ENCODE measurements around the gene CYGB.
A peak's percentile ranks its signal among the peaks of the same experiment; 100 is the strongest.
"Not testable (repeated sequence)": the region's sequence is repeated elsewhere in the genome, so short reads cannot be mapped to it uniquely, and the experiment has no call there.

Gene CYGB

GRCh38 chr17:76521262-76521661, 16.2 kb downstream of the CYGB start:
- Histone ChIP-seq H3K4me3 (replicated peaks; ENCODE audit: low read depth, low read length) (no peak overlapping the region), H3K27me3 (replicated peaks; ENCODE audit: control insufficient read depth, insufficient read depth, low read length) (no peaks in the 10 kb centered on the region), H3K36me3 (ENCODE audit: control insufficient read depth, insufficient read depth, low read length) (no peaks in the 10 kb centered on the region)
- TF ChIP-seq, protein P1, sequence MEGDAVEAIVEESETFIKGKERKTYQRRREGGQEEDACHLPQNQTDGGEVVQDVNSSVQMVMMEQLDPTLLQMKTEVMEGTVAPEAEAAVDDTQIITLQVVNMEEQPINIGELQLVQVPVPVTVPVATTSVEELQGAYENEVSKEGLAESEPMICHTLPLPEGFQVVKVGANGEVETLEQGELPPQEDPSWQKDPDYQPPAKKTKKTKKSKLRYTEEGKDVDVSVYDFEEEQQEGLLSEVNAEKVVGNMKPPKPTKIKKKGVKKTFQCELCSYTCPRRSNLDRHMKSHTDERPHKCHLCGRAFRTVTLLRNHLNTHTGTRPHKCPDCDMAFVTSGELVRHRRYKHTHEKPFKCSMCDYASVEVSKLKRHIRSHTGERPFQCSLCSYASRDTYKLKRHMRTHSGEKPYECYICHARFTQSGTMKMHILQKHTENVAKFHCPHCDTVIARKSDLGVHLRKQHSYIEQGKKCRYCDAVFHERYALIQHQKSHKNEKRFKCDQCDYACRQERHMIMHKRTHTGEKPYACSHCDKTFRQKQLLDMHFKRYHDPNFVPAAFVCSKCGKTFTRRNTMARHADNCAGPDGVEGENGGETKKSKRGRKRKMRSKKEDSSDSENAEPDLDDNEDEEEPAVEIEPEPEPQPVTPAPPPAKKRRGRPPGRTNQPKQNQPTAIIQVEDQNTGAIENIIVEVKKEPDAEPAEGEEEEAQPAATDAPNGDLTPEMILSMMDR (IDR thresholded peaks at IDR 0.05; ENCODE audit: insufficient read depth, low read length, poor library complexity, severe bottlenecking): no peak
- no peak for DNase-seq (ENCODE audit: extremely low read depth, insufficient read length)

DNA sequence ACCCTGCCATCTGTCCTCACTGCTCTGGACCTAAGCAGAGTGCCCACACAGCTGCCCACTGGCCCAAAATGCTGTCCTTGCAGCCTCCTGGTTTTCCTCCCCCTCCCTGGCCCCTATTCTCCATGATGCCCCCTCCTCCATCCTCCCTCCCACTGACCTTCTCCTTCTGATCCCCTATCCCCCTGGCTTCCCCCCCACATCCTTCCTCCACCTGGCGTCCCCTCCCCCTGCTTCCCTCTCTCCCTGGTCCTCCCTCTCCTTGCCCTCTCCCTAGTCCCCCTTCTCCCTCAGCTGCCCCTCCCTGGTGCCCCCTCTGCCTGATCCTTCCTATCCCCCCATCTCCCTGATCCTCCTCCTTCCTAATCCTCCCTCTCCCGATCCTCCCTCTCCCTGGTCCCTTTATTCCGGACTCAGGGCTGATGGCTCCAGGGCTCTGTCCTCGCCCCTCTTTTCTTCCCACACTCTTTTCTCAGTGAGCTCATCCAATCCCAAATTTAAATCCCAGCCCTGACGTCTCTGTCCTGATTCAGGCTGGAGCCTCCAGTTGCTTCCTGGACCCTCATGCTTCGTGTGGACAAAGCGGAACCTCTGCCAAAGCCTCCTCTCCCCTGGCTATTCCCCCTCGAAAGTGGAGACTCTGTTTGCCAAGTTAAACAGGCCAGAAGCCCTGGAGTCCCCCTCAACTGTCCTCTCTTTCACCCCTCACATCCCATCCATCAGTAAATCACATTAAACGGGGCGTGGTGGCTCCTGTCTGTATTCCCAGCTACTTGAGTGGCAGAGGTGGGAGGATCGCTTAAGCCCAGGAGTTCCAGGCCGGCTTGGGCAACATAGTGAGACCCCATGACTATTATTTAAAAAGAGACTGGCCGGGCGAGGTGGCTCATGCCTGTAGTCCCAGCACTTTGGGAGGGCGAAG, 18.2 kb downstream of the CYGB start:
- Histone ChIP-seq H3K4me3 (replicated peaks; ENCODE audit: low read depth, low read length) (no peak overlapping the region), H3K36me3 (ENCODE audit: control insufficient read depth, insufficient read depth, low read length) (no peaks in the 10 kb centered on the region), H3K27me3 (replicated peaks; ENCODE audit: control insufficient read depth, insufficient read depth, low read length) (no peaks in the 10 kb centered on the region)
- TF ChIP-seq, protein P1 (IDR thresholded peaks at IDR 0.05; ENCODE audit: insufficient read depth, low read length, poor library complexity, severe bottlenecking): no peak
- DNase-seq (ENCODE audit: extremely low read depth, insufficient read length): no peak

DNA sequence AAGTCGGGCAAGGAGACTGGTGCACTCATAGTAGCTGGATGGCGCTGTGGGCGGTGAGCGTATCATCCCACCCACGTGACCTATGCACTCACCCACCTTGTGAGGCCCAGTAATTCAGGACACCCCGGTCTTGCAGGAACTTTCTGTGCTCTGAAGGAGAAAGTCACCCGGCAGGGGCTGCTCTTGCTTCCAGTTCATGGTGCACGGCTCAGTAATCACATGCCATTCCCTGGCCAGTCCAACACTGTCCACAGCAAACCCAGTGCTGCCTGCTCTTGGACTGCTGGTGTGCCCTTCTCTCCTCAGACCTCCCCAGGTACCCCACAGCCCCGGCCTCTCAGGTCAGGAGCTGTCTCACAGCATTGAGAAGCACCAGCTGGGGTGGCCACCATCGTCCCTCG, 19.9 kb downstream of the CYGB start:
- H3K36me3 ChIP-seq (ENCODE audit: control insufficient read depth, insufficient read depth, low read length): no peaks in the 10 kb centered on the region
- H3K27me3 ChIP-seq (replicated peaks; ENCODE audit: control insufficient read depth, insufficient read depth, low read length): no peaks in the 10 kb centered on the region
- no peak overlapping the region for H3K4me3 ChIP-seq (replicated peaks; ENCODE audit: low read depth, low read length)
- DNase-seq (ENCODE audit: extremely low read depth, insufficient read length): no peak
- TF ChIP-seq, protein P1 (IDR thresholded peaks at IDR 0.05; ENCODE audit: insufficient read depth, low read length, poor library complexity, severe bottlenecking): no peak

DNA sequence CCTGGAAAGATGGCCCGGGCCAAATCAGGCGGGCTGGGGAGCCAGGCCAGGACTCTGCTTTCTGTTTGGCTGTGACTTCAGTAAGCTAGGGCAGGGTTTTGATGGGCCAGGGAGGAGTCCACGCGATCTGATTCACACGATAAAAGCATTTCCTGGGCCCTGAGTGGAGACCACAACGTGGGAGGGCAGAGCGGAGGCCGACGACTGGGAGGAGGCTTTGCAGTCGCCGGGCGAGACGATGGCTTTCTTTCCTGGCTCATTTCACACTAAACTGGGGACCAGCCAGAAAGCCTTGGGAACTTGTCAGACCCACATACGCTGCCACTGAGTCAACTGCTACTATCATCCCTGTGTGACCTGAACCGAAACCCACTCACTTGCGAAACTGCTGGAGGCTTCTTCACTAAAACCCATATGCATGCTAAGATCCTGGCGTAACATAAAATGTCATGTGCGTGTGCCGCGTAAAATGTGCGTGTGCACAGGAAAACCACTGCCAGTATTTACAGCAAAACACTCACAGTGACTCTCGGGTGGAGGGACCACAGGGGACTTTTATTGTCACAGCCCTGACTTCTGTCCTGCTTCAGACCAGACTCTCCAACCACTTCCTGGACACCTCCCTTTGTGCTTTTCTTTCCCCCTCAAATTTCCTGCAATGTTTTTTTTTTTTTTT, 22.1 kb downstream of the CYGB start:
- TF ChIP-seq, protein P1 (IDR thresholded peaks at IDR 0.05; ENCODE audit: insufficient read depth, low read length, poor library complexity, severe bottlenecking): no peak
- Histone ChIP-seq H3K36me3 (ENCODE audit: control insufficient read depth, insufficient read depth, low read length) (no peaks in the 10 kb centered on the region), H3K4me3 (replicated peaks; ENCODE audit: low read depth, low read length) (no peak overlapping the region; the same call in 1 of the 2 replicates), H3K27me3 (replicated peaks; ENCODE audit: control insufficient read depth, insufficient read depth, low read length) (no peaks in the 10 kb centered on the region)
- peak; percentile 73 for DNase-seq (ENCODE audit: extremely low read depth, insufficient read length)

DNA sequence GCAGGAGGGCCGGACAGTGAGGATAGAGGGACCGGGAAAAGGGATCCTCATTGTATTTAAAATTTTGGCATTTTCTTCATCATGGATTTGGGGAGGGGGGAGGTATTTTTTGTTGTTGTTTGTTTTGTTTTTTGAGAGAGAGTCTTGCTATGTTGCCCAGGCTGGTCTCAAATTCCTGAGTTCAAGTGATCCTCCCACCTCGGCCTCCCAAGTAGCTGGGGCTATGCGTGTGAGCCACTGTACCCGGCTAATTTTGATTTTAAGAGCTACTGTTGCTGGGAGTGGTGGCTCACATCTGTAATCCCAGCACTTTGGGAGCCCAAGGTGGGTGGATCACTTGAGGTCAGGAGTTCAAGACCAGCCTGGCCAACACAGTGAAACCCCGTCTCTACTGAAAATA, 23.2 kb downstream of the CYGB start:
- not testable (repeated sequence) for DNase-seq (ENCODE audit: extremely low read depth, insufficient read length); H3K4me3 ChIP-seq (replicated peaks; ENCODE audit: low read depth, low read length); H3K36me3 ChIP-seq (ENCODE audit: control insufficient read depth, insufficient read depth, low read length); H3K27me3 ChIP-seq (replicated peaks; ENCODE audit: control insufficient read depth, insufficient read depth, low read length)

DNA sequence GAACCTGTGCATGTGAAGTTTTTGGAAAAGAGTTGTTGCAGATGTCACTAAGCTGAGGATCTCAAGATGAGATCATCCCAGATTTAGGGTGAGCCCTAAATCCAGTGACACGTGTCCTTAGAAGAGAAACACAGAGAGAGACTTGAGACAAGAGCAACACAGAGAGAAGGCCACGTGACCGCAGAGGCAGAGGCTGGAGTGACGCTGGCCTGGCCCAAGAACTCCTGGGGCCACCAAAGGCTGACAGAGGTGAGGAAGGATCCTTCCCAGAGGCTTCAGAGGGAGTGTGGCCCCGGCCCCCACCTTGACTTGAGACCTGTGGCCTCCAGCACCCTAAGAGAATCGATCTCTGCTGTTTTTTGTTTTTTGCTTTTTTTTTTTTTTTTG, 24.2 kb downstream of the CYGB start:
- no peak for DNase-seq (ENCODE audit: extremely low read depth, insufficient read length)
- Histone ChIP-seq H3K4me3 (replicated peaks; ENCODE audit: low read depth, low read length) (no peak overlapping the region), H3K36me3 (ENCODE audit: control insufficient read depth, insufficient read depth, low read length) (no peaks in the 10 kb centered on the region), H3K27me3 (replicated peaks; ENCODE audit: control insufficient read depth, insufficient read depth, low read length) (no peaks in the 10 kb centered on the region)
- TF ChIP-seq, protein P1 (IDR thresholded peaks at IDR 0.05; ENCODE audit: insufficient read depth, low read length, poor library complexity, severe bottlenecking): no peak

Measured in GM06990 (cell line).